A549 (cell line): ENCODE results near the gene NRAS. TPM values are rescaled to one million over a fixed set of nuclear protein-coding genes. Genes with fewer than 3 reads are reported as not detected.

Experiments used
- ATAC-seq, 2 experiments: fragments of 200-7000 bp in 1 of 2; fragments of >200 bp in 1 of 2; cut with Nextera tagmentation in 1 of 2; cut with Tn5 transposase in 1 of 2; 3 replicates each; pipeline versions ENCODE4 v1.8.0 to v1.9.1; 2018 to 2020; ENCODE audit warnings: mild to moderate bottlenecking in 1 of 2, moderate library complexity in 1 of 2
- CTCF ChIA-PET: fragments of 300-600 bp; sonication (Branson Sonifier 250); formaldehyde crosslinking; extraction: SDS; loops from one replicate; lab custom pipeline; 2021; ENCODE audit warnings: antibody characterized with exemption, inconsistent platforms; lab: Yijun Ruan, JAX
- POLR2A ChIA-PET: fragments of 350-600 bp; formaldehyde crosslinking; extraction: SDS; loops from one replicate; lab custom pipeline; 2021; ENCODE audit warnings: antibody characterized with exemption, inconsistent platforms; lab: Yijun Ruan, JAX
- DNase-seq, 2 experiments: peaks; one replicate each; pipeline versions ENCODE4 v3.0.0 to v3.0.0-alpha.2; 2011 to 2016; ENCODE audit warnings: low read depth in 1 of 2, low spot score in 1 of 2
- FAIRE-seq: peaks from 2 replicates; lab custom pipeline; 2011; peaks lifted over from hg19 to GRCh38; lab: Jason Lieb, UNC
- H3K27ac ChIP-seq, 2 experiments: fragments of >200 bp; sonication (Bioruptor Twin); formaldehyde crosslinking; 3 replicates each; pipeline ENCODE4 v1.5.1; 2016 to 2017
- H3K4me1 ChIP-seq: fragments of >200 bp; sonication (Bioruptor Twin); formaldehyde crosslinking; 3 replicates; pipeline ENCODE4 v1.6.1; 2016
- H3K4me2 ChIP-seq: fragments of >200 bp; sonication (Bioruptor Twin); formaldehyde crosslinking; 3 replicates; pipeline ENCODE4 v1.6.1; 2016
- H3K4me3 ChIP-seq: fragments of >200 bp; sonication (Bioruptor Twin); formaldehyde crosslinking; 3 replicates; pipeline ENCODE4 v1.5.1; 2016
- H3K9me3 ChIP-seq: fragments of >200 bp; sonication (Bioruptor Twin); formaldehyde crosslinking; 3 replicates; pipeline ENCODE4 v1.6.1; 2016
- CHD2 ChIP-seq: fragments of 150-350 bp; IDR thresholded peaks from 2 replicates; pipeline ENCODE4 v1.6.1; 2014; ENCODE audit warnings: low read length; ENCODE audit not compliant: partially characterized antibody
- CHD4 ChIP-seq: fragments of 200-600 bp; sonication (generic); IDR thresholded peaks from 2 replicates; pipeline ENCODE4 v1.6.1; 2016; ENCODE audit warnings: antibody characterized with exemption, mild to moderate bottlenecking, borderline replicate concordance
- EHMT2 ChIP-seq: fragments of 200-600 bp; sonication (generic); IDR thresholded peaks from 2 replicates; pipeline ENCODE4 v1.6.1; 2016; ENCODE audit warnings: antibody characterized with exemption, low read depth, mild to moderate bottlenecking, moderate library complexity
- ESRRA ChIP-seq: fragments of 150-350 bp; IDR thresholded peaks from 2 replicates; pipeline ENCODE4 v1.6.1; 2014; ENCODE audit warnings: mild to moderate bottlenecking, low read length, borderline replicate concordance
- FOXS1 ChIP-seq: fragments of 250-450 bp; sonication (Bioruptor Pico); IDR thresholded peaks from 2 replicates; pipeline ENCODE4 v1.5.0; 2020; ENCODE audit warnings: mild to moderate bottlenecking, moderate library complexity
- HOXA7 ChIP-seq: fragments of 250-450 bp; sonication (Bioruptor Pico); IDR thresholded peaks from 2 replicates; pipeline ENCODE4 v1.5.0; 2020; ENCODE audit warnings: mild to moderate bottlenecking, moderate library complexity
- HOXB13 ChIP-seq: fragments of 250-450 bp; sonication (Bioruptor Pico); IDR thresholded peaks from 2 replicates; pipeline ENCODE4 v1.5.0; 2020; ENCODE audit warnings: low read depth, mild to moderate bottlenecking, moderate library complexity
- NFE2L2 ChIP-seq: fragments of 150-350 bp; conservative IDR thresholded peaks from 2 replicates; pipeline ENCODE4 v1.6.1; 2014; ENCODE audit warnings: low read length
- NPAS2 ChIP-seq: fragments of 250-450 bp; sonication (Bioruptor Pico); IDR thresholded peaks from 2 replicates; pipeline ENCODE4 v1.8.0; 2022; ENCODE audit warnings: mild to moderate bottlenecking, moderate library complexity, borderline replicate concordance
- RARB ChIP-seq: fragments of 250-450 bp; sonication (Bioruptor Pico); IDR thresholded peaks from 2 replicates; pipeline ENCODE4 v1.8.0; 2021; ENCODE audit warnings: mild to moderate bottlenecking, moderate library complexity
- RFX5 ChIP-seq: fragments of 450-650 bp; IDR thresholded peaks from 2 replicates; pipeline ENCODE4 v1.7.1; 2014; ENCODE audit warnings: antibody characterized with exemption, mild to moderate bottlenecking, moderate library complexity
- SMC3 ChIP-seq: fragments of >200 bp; sonication (Bioruptor Twin); formaldehyde crosslinking; IDR thresholded peaks from 3 replicates; pipeline ENCODE4 v1.6.1; 2018; ENCODE audit warnings: inconsistent platforms
- TFCP2L1 ChIP-seq: fragments of 250-450 bp; sonication (Bioruptor Pico); IDR thresholded peaks from 2 replicates; pipeline ENCODE4 v1.5.0; 2021; ENCODE audit warnings: mild to moderate bottlenecking
- WGBS: methylation state at CpG from one replicate; pipeline ENCODE4 v1.1.6; 2017; ENCODE audit errors: missing lambda C conversion rate; 5-methylcytosine and 5-hydroxymethylcytosine counted together
- polyA plus RNA-seq, 4 experiments: library from polyadenylated mRNA; depleted of rRNA in 3 of 4; stranded (reverse); fragments of >200 nt; fragmentation: RNase III in 1 of 4; extraction: RNeasy Plus Mini Kit Qiagen cat#74134 plus additional on column Dnase treatment in 1 of 4; gene quantifications; 2 replicates in 3 of 4; 3 replicates in 1 of 4; pipeline ENCODE4 v1.2.3, GENCODE V29; 2011 to 2017
- TF ChIP-seq, protein P1 (sequence below): fragments of >200 bp; sonication (Bioruptor Twin); formaldehyde crosslinking; IDR thresholded peaks from 2 replicates; pipeline ENCODE4 v1.6.1; 2016
- TF ChIP-seq, protein P2 (sequence below): fragments of >200 bp; sonication (Bioruptor Twin); formaldehyde crosslinking; IDR thresholded peaks from 3 replicates; pipeline ENCODE4 v1.6.1; 2016

Gene NRAS
- polyA plus RNA-seq, 2 of the 4 experiments (the other 2 are of a cell fraction), result 28.7 to 52.2 TPM

DNA sequence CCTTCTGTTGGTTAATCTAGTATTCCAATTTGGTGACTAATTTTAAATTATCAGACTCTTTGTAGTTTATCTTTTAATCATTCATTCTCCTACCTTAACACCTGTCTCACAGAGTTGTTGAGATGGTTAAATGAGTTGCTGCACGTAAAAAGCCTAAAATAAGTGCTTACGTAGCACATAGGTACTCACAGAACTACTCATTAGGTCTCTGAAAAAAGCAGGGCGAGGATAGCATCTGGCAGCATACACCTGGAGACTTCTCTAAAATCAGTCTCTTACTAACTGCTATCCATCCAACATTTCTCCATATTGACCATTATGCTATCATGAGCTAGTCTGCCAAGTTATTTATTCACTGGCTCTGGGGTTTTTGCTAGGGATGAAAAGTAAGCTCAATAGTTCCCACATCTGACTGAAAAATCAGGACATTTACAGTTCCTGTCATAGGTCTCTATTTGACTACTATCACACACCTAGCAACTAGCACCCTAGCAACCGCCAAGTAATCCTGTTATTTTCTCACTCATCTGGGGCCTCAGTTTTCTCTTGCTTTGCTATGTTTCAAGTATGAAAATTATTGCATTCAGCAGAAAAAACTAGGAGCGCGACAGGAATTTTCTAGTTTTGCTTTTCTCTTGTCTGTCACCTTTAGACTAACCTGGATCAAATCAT, 30.0 kb upstream of the NRAS start:
- CTCF ChIA-PET, result no interaction called here
- WGBS, result 76% methylated on average over 6 of the region's 6 CpGs
- no peak for FAIRE-seq
- no peaks in the 10 kb centered on the region for H3K9me3 ChIP-seq
- POLR2A ChIA-PET, result no interaction called here
- ATAC-seq, result no peak
- no peak overlapping the region for H3K4me2 ChIP-seq
- TF ChIP-seq TFCP2L1 (CRISPR knock-in tag) (no peak), NPAS2 (CRISPR knock-in tag) (no peak)
- no peak overlapping the region for H3K4me3 ChIP-seq
- DNase-seq, result no peak
- 0 out of 3 replicates have a peak, but pooled peaks cover under 1% of the 10 kb centered on the region for H3K4me1 ChIP-seq
- no peak overlapping the region for H3K27ac ChIP-seq

DNA sequence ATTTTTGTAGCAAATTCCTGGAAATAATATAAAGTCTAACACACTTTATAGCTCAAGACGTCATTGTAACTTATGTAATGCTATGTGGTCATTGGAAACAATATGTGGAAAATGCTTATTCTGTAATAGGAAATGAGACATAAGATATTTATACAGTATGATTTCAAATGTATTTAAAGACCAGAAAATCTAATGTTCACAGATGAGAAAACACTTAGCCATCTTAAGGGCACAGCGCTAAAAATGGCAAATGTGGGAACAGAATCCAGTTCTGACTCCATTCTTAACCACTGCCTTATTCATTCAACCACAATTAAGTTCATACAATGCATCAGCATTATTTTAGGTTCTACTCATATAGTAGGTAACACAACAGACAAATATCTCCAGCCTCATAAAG, 28.7 kb upstream of the NRAS start:
- H3K9me3 ChIP-seq, result no peaks in the 10 kb centered on the region
- no peak overlapping the region for H3K4me3 ChIP-seq
- FAIRE-seq, result no peak
- TF ChIP-seq HOXA7 (no peak), RFX5 (no peak), SMC3 (no peak), HOXB13 (CRISPR knock-in tag) (no peak), ESRRA (no peak), EHMT2 (no peak)
- TF ChIP-seq, protein P1, sequence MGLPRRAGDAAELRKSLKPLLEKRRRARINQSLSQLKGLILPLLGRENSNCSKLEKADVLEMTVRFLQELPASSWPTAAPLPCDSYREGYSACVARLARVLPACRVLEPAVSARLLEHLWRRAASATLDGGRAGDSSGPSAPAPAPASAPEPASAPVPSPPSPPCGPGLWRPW, result no peak
- TF ChIP-seq, protein P2, sequence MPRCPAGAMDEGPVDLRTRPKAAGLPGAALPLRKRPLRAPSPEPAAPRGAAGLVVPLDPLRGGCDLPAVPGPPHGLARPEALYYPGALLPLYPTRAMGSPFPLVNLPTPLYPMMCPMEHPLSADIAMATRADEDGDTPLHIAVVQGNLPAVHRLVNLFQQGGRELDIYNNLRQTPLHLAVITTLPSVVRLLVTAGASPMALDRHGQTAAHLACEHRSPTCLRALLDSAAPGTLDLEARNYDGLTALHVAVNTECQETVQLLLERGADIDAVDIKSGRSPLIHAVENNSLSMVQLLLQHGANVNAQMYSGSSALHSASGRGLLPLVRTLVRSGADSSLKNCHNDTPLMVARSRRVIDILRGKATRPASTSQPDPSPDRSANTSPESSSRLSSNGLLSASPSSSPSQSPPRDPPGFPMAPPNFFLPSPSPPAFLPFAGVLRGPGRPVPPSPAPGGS, result no peak
- H3K27ac ChIP-seq, result no peak overlapping the region
- ChIA-PET POLR2A (interaction anchor here (1.5 kb wide), 1 partner anchor 12 kb away, joined by 6 read pairs; the partner anchor contains the start of gene CSDE1), CTCF (no interaction called here)
- 85% methylated on average over 2 of the region's 2 CpGs for WGBS
- no peak for ATAC-seq
- H3K4me1 ChIP-seq, result peaks cover 7% of the 10 kb centered on the region; the same call in 1 of the 3 replicates
- DNase-seq, result no peak
- no peak overlapping the region for H3K4me2 ChIP-seq

DNA sequence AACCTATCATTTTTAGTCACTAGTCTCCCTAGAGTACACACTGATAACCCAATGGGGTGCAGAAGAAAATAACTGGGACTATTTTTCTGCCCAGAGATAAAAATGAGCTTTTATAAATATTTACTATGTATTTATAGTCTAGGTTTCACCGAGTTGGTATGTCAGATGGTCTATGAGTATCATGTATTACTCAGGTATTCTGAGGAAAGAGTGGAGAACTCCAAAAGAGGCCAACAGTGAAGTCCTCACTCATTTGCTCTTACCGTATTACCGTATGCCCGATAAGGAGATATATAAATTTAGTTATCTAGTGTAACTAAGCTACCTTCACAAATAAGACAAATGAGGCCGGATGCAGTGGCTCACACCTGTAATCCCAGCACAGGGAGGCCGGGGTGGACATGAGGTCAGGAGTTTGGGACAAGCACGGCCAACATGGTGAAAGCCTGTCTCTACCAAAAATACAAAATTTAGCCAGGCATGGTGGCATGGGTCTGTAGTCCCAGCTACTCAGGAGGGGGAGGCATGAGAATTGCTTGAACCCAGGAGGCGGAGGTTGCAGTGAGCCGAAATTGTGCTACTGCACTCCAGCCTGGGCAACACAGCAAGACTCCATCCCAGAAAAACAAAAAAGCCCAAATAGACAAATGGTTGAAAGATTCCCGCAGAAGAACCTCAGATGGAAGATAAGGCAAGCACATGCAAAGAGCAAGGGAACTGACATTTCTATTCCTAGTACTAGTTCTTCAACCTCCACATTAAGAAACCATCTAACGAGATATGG, 25.6 kb upstream of the NRAS start:
- FAIRE-seq, result no peak
- WGBS, result 90% methylated on average over 11 of the region's 11 CpGs
- H3K4me1 ChIP-seq, result peaks cover 7% of the 10 kb centered on the region; the same call in 1 of the 3 replicates
- no peak for TF ChIP-seq RARB
- TF ChIP-seq NFE2L2, result no peak
- TF ChIP-seq TFCP2L1 (CRISPR knock-in tag), result no peak
- no peak for TF ChIP-seq EHMT2
- TF ChIP-seq CHD2, result no peak
- no peak for TF ChIP-seq FOXS1 (CRISPR knock-in tag)
- H3K27ac ChIP-seq, result no peak overlapping the region
- ChIA-PET POLR2A (no interaction called here), CTCF (interaction anchor here (1.4 to 1.5 kb wide), 3 partner anchors 9 to 21 kb away, joined by 3 read pairs; no protein-coding TSS in a partner anchor)
- H3K9me3 ChIP-seq, result no peaks in the 10 kb centered on the region
- no peak for ATAC-seq
- no peak overlapping the region for H3K4me3 ChIP-seq
- DNase-seq, result no peak
- H3K4me2 ChIP-seq, result no peak overlapping the region

DNA sequence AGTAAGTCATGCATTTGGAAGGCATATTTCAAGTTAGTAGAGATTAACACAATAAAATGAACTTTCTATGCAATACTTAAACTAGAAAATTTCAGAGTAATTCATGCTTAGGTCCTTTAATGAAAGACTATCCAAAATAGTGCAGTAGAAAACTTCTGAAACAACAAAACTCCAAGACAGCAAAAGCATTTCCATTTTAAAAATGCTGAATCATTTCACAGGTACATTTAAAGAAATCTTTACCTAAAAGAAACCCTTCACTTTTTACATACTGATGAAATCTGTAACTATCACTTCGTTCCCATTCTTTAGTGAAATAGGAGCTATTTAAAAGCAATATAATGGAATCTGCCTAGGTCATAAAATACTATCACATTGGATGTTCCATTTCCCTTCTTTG, 23.8 kb upstream of the NRAS start:
- no peak overlapping the region for H3K27ac ChIP-seq
- H3K9me3 ChIP-seq, result no peaks in the 10 kb centered on the region
- FAIRE-seq, result no peak
- POLR2A ChIA-PET, result no interaction called here
- H3K4me3 ChIP-seq, result no peak overlapping the region
- 90% methylated on average over 1 of the region's 1 CpG for WGBS
- CTCF ChIA-PET, result no interaction called here
- no peak for TF ChIP-seq CHD4
- no peak for TF ChIP-seq FOXS1 (CRISPR knock-in tag)
- no peak for TF ChIP-seq ESRRA
- TF ChIP-seq, all 56 proteins: peak for 0
- H3K4me2 ChIP-seq, result no peak overlapping the region
- peaks cover 7% of the 10 kb centered on the region; the same call in 1 of the 3 replicates for H3K4me1 ChIP-seq
- DNase-seq (no peak), ATAC-seq (no peak)
